ENCODE measurements around the gene MOG.
A peak's percentile ranks its signal among the peaks of the same experiment; 100 is the strongest.

MOG gene

GRCh38 chr6:29649701-29650673 lies 6.9 kb upstream of the MOG start:
- ChIA-PET POLR2A (interaction anchor here (0.6 to 1.0 kb wide), 4 partner anchors 16 to 1314 kb away, joined by 3 read pairs; partner anchors contain the start of gene ZSCAN31), CTCF (interaction anchor here (0.7 to 9.7 kb wide), 43 partner anchors 10 to 1265 kb away, joined by 3 to 192 read pairs (median 4); partner anchors contain the start of genes GABBR1 and PPP1R11)
- DNase-seq (ENCODE audit: extremely low spot score) = peak; percentile 97

GRCh38 chr6:29651413-29652197 lies 5.3 kb upstream of the MOG start:
- peak; percentile 56 for DNase-seq (ENCODE audit: extremely low spot score)
- POLR2A ChIA-PET = no interaction called here
- peak; percentile 51 for TF ChIP-seq CTCF (IDR thresholded peaks at IDR 0.05; ENCODE audit: control extremely low read depth, extremely low read depth, low read depth, missing control alignments)
- CTCF ChIA-PET = interaction anchor here (1.6 to 9.7 kb wide), 15 partner anchors 11 to 183 kb away, joined by 5 to 192 read pairs (median 17); partner anchors contain the start of gene GABBR1

More at GRCh38 chr6:29649701-29650673, 6.9 kb upstream of the MOG start:
- peak; percentile 87 for TF ChIP-seq CTCF (IDR thresholded peaks at IDR 0.05; ENCODE audit: control extremely low read depth, extremely low read depth, low read depth, missing control alignments)

GRCh38 chr6:29652198-29652584 lies 4.7 kb upstream of the MOG start:
- CTCF ChIA-PET = interaction anchor here (1.1 to 9.7 kb wide), 14 partner anchors 11 to 636 kb away, joined by 3 to 192 read pairs (median 16); no protein-coding TSS in a partner anchor
- no peak for TF ChIP-seq CTCF (IDR thresholded peaks at IDR 0.05; ENCODE audit: control extremely low read depth, extremely low read depth, low read depth, missing control alignments)
- no peak for DNase-seq (ENCODE audit: extremely low spot score)
- POLR2A ChIA-PET = no interaction called here

- DNase-seq (ENCODE audit: extremely low spot score) = peak; percentile 64
- CTCF ChIA-PET = interaction anchor here (0.6 to 9.7 kb wide), 49 partner anchors 9 to 638 kb away, joined by 3 to 192 read pairs (median 5); partner anchors contain the start of genes GABBR1 and UBD
- POLR2A ChIA-PET = no interaction called here
- peak; percentile 62 for TF ChIP-seq CTCF (IDR thresholded peaks at IDR 0.05; ENCODE audit: control extremely low read depth, extremely low read depth, low read depth, missing control alignments)
These were observed 3.3 kb upstream of the MOG start for GRCh38 chr6:29653452-29654038.

- no peak for DNase-seq (ENCODE audit: extremely low spot score)
- POLR2A ChIA-PET = no interaction called here
- no peak for TF ChIP-seq CTCF (IDR thresholded peaks at IDR 0.05; ENCODE audit: control extremely low read depth, extremely low read depth, low read depth, missing control alignments)
- CTCF ChIA-PET = interaction anchor here (1.0 to 9.7 kb wide), 6 partner anchors 7 to 358 kb away, joined by 3 to 192 read pairs (median 28); no protein-coding TSS in a partner anchor
These were observed 1.2 kb upstream of the MOG start for GRCh38 chr6:29655658-29656057.

Data from GM10248 (cell line).